Retinal pigment epithelial cell (primary cell): ENCODE results near the gene F7.

Experiments
- DNase-seq: peaks from one replicate; pipeline ENCODE4 v3.0.0-alpha.2; 2010; ENCODE audit warnings: low read depth
- H3K4me3 ChIP-seq: 2 replicates; pipeline ENCODE4 v1.5.1; 2011; ENCODE audit warnings: mild to moderate bottlenecking, low read length, control low read depth, moderate library complexity
- CTCF ChIP-seq: conservative IDR thresholded peaks from 2 replicates; pipeline ENCODE4 v1.5.1; 2011; ENCODE audit warnings: low read depth, low read length, control low read depth, inconsistent platforms

Gene F7

DNA sequence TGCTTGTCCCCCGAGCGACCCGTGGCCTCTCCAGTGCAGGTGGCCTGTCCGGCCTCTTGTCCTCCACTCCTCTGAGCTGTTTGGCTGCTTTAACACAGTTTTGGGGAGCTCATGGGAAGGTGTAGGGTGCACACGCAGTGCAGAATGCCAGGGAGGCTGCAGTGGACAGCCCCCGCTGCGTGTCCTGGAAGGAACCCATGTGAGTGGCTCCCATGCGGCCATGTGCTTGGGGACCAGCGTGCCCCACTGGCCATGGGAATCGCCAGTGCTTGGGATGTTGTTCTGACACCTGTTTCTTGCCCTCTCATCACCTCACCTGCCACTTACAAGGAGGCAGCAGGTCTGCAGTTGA lies 22.6 kb upstream of the F7 start:
- TF ChIP-seq CTCF, result no peak
- DNase-seq, result no peak
- no peak overlapping the region for H3K4me3 ChIP-seq

- no peak for TF ChIP-seq CTCF
- H3K4me3 ChIP-seq, result no peak overlapping the region
- DNase-seq, result no peak
These were observed 22.1 kb upstream of the F7 start for GRCh38 chr13:113083402-113084061.

GRCh38 chr13:113084094-113084942 lies 21.3 kb upstream of the F7 start:
- TF ChIP-seq CTCF, result peak; percentile 28
- no peak for DNase-seq
- no peak overlapping the region for H3K4me3 ChIP-seq

- H3K4me3 ChIP-seq, result no peak overlapping the region
- no peak for TF ChIP-seq CTCF
These were observed 20.5 kb upstream of the F7 start for GRCh38 chr13:113084943-113085540.

DNA sequence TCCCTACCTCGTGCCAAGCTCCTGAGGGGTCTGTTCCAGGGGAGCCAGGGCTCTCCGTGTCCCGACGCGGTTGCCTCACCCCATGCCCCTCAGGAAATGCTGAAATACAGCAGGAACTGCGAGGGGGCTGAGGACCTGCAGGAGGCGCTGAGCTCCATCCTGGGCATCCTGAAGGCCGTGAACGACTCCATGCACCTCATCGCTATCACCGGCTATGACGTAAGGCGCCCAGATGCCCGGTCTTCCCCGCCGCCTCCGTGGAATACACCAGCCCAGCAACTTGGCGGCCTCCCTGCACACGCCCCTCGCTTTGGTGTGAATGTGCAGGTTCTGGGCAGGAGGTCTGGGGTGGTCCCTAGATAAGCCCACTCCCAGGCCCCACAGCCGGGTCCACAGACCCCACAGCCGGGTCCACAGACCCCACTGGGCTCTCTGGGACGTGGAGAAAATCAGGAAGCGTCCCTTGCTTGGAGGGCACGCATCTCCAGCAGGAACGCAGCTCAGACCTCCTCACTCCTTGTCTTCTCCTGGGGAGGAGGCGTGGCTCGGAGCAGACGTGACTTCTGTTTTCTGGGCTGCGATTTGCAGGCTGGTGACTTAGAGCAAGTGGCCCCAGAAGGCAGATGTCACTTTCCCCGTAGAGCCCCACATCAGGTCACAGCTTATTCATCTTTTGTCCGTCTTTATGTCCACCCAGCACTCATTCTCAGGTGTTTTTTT lies 19.4 kb upstream of the F7 start:
- no peak for DNase-seq
- H3K4me3 ChIP-seq, result no peak overlapping the region
- peak; percentile 13 for TF ChIP-seq CTCF

More at GRCh38 chr13:113084943-113085540, 20.5 kb upstream of the F7 start:
- DNase-seq, result no peak

DNA sequence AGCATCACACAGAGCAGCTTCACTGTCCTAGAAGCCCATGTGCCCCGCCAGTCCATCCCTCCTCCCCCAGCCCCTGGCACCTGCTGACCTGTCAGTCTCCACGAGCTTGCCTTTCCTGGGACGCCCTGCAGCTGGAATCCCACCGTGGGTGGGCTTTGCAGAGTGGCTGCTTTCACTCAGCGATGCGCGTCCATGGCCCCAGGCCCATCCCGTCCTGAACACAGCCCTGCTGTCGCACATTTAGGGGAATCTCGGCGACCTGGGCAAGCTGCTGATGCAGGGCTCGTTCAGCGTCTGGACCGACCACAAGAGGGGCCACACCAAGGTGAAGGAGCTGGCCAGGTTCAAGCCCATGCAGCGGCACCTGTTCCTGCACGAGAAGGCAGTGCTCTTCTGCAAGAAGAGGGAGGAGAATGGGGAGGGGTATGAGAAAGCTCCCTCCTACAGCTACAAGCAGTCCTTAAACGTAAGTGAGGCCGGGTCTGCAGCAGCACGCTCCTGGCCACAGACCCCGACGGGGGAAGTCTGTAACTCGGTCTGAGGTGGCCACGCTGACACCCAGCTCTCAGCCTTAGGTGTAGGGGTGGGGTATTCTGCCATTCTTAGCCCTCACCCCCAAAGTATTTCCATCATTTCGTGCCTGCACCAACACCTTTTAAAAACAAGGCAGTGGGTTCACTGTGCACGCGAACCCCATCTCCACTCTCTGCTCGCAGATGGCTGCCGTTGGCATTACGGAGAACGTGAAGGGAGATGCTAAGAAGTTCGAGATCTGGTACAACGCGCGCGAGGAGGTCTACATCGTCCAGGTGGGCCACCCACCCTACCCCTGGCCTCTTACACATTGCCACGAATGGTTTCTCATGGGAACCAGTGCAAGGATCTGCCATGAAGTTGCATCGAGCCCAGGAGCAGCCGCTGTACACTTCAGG lies 18.3 kb upstream of the F7 start:
- no peak for DNase-seq
- H3K4me3 ChIP-seq, result no peak overlapping the region
- no peak for TF ChIP-seq CTCF
